Retinal pigment epithelial cell (primary cell): ENCODE data around the gene DYDC1.

Source experiments
- DNase-seq: peaks from one replicate; pipeline ENCODE4 v3.0.0-alpha.2; 2010; ENCODE audit warnings: low read depth
- H3K4me3 ChIP-seq: 2 replicates; pipeline ENCODE4 v1.5.1; 2011; ENCODE audit warnings: mild to moderate bottlenecking, low read length, control low read depth, moderate library complexity
- CTCF ChIP-seq: conservative IDR thresholded peaks from 2 replicates; pipeline ENCODE4 v1.5.1; 2011; ENCODE audit warnings: low read depth, low read length, control low read depth, inconsistent platforms

DYDC1 gene

DNA sequence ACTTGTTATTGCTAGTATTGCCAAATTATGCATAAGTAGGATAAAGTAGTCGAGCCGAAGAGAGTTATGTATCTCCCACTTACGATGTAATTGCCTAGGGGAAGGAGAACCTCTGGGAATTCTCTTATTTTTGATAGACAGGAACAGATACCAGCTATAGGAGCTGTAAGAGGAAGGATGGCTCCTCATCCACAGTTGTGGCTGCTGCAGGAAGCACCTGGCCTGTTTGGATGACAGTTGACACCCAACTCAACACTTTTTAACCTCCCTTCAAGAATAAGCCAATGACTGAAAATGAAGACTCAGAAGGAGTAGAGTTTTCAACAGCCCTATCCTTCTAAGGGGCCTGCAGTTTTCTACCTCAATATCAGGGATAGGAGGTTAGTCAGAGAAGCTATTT, 6.3 kb downstream of the DYDC1 start:
- no peak for TF ChIP-seq CTCF
- H3K4me3 ChIP-seq: no peak overlapping the region
- no peak for DNase-seq

GRCh38 chr10:80344912-80345311, 11.6 kb downstream of the DYDC1 start:
- no peak for TF ChIP-seq CTCF
- no peak overlapping the region for H3K4me3 ChIP-seq
- DNase-seq: no peak

DNA sequence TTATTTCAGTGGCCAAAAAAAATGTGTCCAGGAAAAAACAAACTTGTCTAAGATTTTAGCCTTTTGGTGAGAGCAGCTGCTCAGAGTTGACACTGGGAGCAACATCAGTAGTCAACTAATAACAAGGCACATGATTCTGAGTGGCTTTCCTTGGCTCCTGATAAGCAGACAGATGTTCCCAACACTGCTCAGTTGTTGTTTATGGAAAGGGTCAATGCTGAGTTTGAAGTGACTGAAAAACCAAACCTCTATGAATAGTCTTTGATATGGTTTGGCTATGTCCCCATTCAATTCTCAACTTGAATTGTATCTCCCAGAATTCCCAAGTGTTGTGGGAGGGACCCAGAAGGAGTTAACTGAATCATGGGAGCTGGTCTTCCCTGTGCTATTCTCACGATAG, 12.3 kb downstream of the DYDC1 start:
- no peak overlapping the region for H3K4me3 ChIP-seq
- no peak for TF ChIP-seq CTCF
- DNase-seq: no peak

DNA sequence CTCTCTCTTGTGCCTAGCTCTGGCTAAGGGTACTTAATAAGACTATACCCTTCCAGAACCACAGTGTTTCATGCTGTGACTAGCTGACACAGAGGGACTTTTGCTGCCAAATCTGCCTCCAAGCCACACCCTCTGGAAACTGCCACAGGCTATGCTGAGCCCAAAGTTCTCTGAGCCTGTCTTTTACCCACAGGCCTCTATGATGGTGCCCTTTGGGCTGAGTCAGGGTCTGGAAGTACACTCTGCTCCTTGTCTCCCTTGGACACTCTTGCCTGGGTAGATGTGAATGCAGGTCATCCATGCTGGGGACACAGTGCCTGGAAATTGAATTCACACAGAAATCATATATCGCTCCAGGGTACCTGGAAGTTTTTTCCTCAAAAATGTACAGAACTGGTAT, 22.6 kb downstream of the DYDC1 start:
- DNase-seq: no peak
- no peak for TF ChIP-seq CTCF
- no peak overlapping the region for H3K4me3 ChIP-seq

- no peak overlapping the region for H3K4me3 ChIP-seq
These were observed 31.6 kb downstream of the DYDC1 start for GRCh38 chr10:80324891-80325364.

DNA sequence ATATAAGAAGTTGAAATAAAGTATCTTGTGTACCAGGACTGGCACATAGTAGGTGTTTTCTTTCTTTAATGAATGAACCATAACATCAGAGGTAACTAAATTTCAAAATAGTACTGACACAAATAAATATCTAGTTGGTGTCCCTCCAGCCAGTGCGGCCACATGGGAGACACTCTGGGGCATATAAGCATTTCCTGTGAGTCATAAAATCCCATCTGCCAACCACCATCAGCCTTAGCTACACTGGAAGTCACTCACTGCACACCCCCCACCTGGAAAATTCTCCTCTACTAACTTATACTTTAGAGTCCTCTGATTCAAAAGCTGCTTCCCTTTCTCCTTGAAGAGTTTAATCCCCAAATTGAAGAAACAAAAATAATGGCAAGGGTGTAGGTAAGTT, 32.5 kb downstream of the DYDC1 start:
- DNase-seq: no peak
- TF ChIP-seq CTCF: no peak

More at GRCh38 chr10:80324891-80325364, 31.6 kb downstream of the DYDC1 start:
- no peak for DNase-seq
- no peak for TF ChIP-seq CTCF

GRCh38 chr10:80323311-80323710, 33.2 kb downstream of the DYDC1 start:
- no peak for TF ChIP-seq CTCF
- no peak for DNase-seq
- H3K4me3 ChIP-seq: no peak overlapping the region

More for the DNA sequence above, 32.5 kb downstream of the DYDC1 start:
- H3K4me3 ChIP-seq: no peak overlapping the region
